H1 (cell line): ENCODE results near the gene C6orf62. TPM values are rescaled to one million over a fixed set of nuclear protein-coding genes. Genes with fewer than 3 reads are reported as not detected.
A peak's percentile ranks its signal among the peaks of the same experiment; 100 is the strongest.

Experiments used
- CTCF ChIA-PET: fragments of 300-600 bp; sonication (Branson Sonifier 250); formaldehyde crosslinking; loops from one replicate; lab custom pipeline; 2021; ENCODE audit not compliant: partially characterized antibody; lab: Charles Lee
- POLR2A ChIA-PET: fragments of 300-600 bp; sonication (Branson Sonifier 250); formaldehyde crosslinking; loops from one replicate; lab custom pipeline; 2021; ENCODE audit warnings: inconsistent platforms; ENCODE audit not compliant: partially characterized antibody; lab: Charles Lee
- DNase-seq, 2 experiments: peaks; one replicate each; pipeline versions ENCODE4 v3.0.0 to v3.0.0-alpha.2; 2010 to 2022; ENCODE audit warnings: low spot score in 2 of 2, low read depth in 1 of 2, mixed read lengths in 1 of 2
- FAIRE-seq: peaks from 2 replicates; lab custom pipeline; 2011; peaks lifted over from hg19 to GRCh38; lab: Jason Lieb, UNC
- H2AFZ ChIP-seq: 2 replicates; pipeline ENCODE4 v1.8.1; 2012; ENCODE audit warnings: low read length, inconsistent platforms
- H2AK5ac ChIP-seq: 2 replicates; pipeline ENCODE4 v1.6.1; 2013; ENCODE audit warnings: low read depth, low read length
- H2BK120ac ChIP-seq: replicated peaks from 2 replicates; pipeline ENCODE3; 2013; ENCODE audit warnings: low read depth, low read length, inconsistent platforms
- H2BK12ac ChIP-seq: 2 replicates; pipeline ENCODE4 v1.6.1; 2013; ENCODE audit warnings: low read depth, low read length
- H2BK15ac ChIP-seq: 2 replicates; pipeline ENCODE4 v1.6.1; 2013; ENCODE audit warnings: low read length
- H2BK20ac ChIP-seq: 2 replicates; pipeline ENCODE4 v1.6.1; 2013; ENCODE audit warnings: low read length
- H2BK5ac ChIP-seq: 2 replicates; pipeline ENCODE4 v1.6.1; 2013; ENCODE audit warnings: low read depth, low read length
- H3K14ac ChIP-seq: 2 replicates; pipeline ENCODE4 v1.6.1; 2013; ENCODE audit warnings: inconsistent platforms; ENCODE audit not compliant: insufficient read length
- H3K18ac ChIP-seq: 2 replicates; pipeline ENCODE4 v1.6.1; 2013; ENCODE audit warnings: low read length; ENCODE audit errors: extremely low read depth
- H3K23ac ChIP-seq: 2 replicates; pipeline ENCODE4 v1.6.1; 2013; ENCODE audit warnings: inconsistent platforms; ENCODE audit not compliant: insufficient read length
- H3K23me2 ChIP-seq: 2 replicates; pipeline ENCODE4 v1.6.1; 2013; ENCODE audit warnings: low read depth, low read length
- H3K27ac ChIP-seq: 2 replicates; pipeline ENCODE4 v1.6.1; 2011; ENCODE audit warnings: low read depth, low read length, inconsistent platforms
- H3K27me3 ChIP-seq, 4 experiments: replicated peaks in 1 of 4; 1 replicate in 1 of 4; 2 replicates in 3 of 4; pipeline versions ENCODE4 v1.6.1 to v1.8.1; 2011 to 2013; ENCODE audit warnings: low read length in 3 of 4, mild to moderate bottlenecking in 3 of 4, inconsistent platforms in 2 of 4, mixed read lengths in 2 of 4, moderate library complexity in 1 of 4; ENCODE audit not compliant: control insufficient read depth in 3 of 4, insufficient read depth in 3 of 4; ENCODE audit errors: extremely low read depth in 1 of 4
- H3K36me3 ChIP-seq, 4 experiments: 2 replicates each; pipeline versions ENCODE4 v1.6.1 to v1.8.1; 2011 to 2013; ENCODE audit warnings: mild to moderate bottlenecking in 4 of 4, low read length in 3 of 4, moderate library complexity in 2 of 4, control low read depth in 1 of 4, inconsistent platforms in 1 of 4; ENCODE audit not compliant: insufficient read depth in 4 of 4, control insufficient read depth in 2 of 4
- H3K4ac ChIP-seq: replicated peaks from 2 replicates; pipeline ENCODE3; 2013; ENCODE audit warnings: low read length, low read depth, mixed read lengths, inconsistent platforms; ENCODE audit not compliant: insufficient read length
- H3K4me1 ChIP-seq, 4 experiments: replicated peaks in 1 of 4; 1 replicate in 1 of 4; 2 replicates in 3 of 4; pipeline versions ENCODE4 v1.6.1 to v1.8.1; 2011 to 2013; ENCODE audit warnings: low read length in 3 of 4, inconsistent platforms in 2 of 4, mixed read lengths in 1 of 4; ENCODE audit not compliant: insufficient read depth in 4 of 4, control insufficient read depth in 3 of 4
- H3K4me2 ChIP-seq, 2 experiments: 2 replicates each; pipeline versions ENCODE4 v1.6.1 to v1.8.1; 2011 to 2013; ENCODE audit warnings: low read depth in 2 of 2, low read length in 2 of 2, control low read depth in 1 of 2, inconsistent platforms in 1 of 2, mild to moderate bottlenecking in 1 of 2; ENCODE audit not compliant: insufficient read depth in 1 of 2
- H3K4me3 ChIP-seq, 4 experiments: fragments of 200-600, 300-600 bp in 1 of 4; sonication (generic), shearing (Covaris generic), sonication (Bioruptor Twin) in 1 of 4; 2 replicates each; pipeline versions ENCODE4 v1.5.1 to v1.8.1; 2011 to 2016; ENCODE audit warnings: low read length in 4 of 4, low read depth in 3 of 4, control low read depth in 2 of 4, inconsistent platforms in 2 of 4, mild to moderate bottlenecking in 2 of 4, mixed read lengths in 1 of 4, moderate library complexity in 1 of 4; ENCODE audit not compliant: insufficient read depth in 2 of 4; ENCODE audit errors: extremely low read depth in 1 of 4
- H3K56ac ChIP-seq: replicated peaks from 2 replicates; pipeline ENCODE3; 2013; ENCODE audit warnings: low read depth, mild to moderate bottlenecking, mixed read lengths, low read length, inconsistent platforms; ENCODE audit not compliant: insufficient read length
- H3K79me1 ChIP-seq: 2 replicates; pipeline ENCODE4 v1.6.1; 2013; ENCODE audit warnings: low read depth, low read length, control low read depth
- H3K79me2 ChIP-seq, 2 experiments: 2 replicates each; pipeline versions ENCODE4 v1.6.1 to v1.8.1; 2012 to 2013; ENCODE audit warnings: low read length in 2 of 2, mild to moderate bottlenecking in 2 of 2, inconsistent platforms in 1 of 2; ENCODE audit not compliant: insufficient read depth in 2 of 2, control insufficient read depth in 1 of 2
- H3K9ac ChIP-seq, 4 experiments: replicated peaks in 1 of 4; 1 replicate in 1 of 4; 2 replicates in 3 of 4; pipeline versions ENCODE4 v1.6.1 to v1.8.1; 2011 to 2013; ENCODE audit warnings: low read depth in 3 of 4, low read length in 3 of 4, control low read depth in 2 of 4, mild to moderate bottlenecking in 2 of 4, moderate library complexity in 2 of 4, inconsistent platforms in 1 of 4; ENCODE audit errors: extremely low read depth in 1 of 4
- H3K9me3 ChIP-seq, 2 experiments: 2 replicates each; pipeline versions ENCODE4 v1.6.1 to v1.8.1; 2012 to 2013; ENCODE audit warnings: mild to moderate bottlenecking in 2 of 2, moderate library complexity in 2 of 2, control low read depth in 1 of 2, inconsistent platforms in 1 of 2, low read depth in 1 of 2, low read length in 1 of 2, mixed read lengths in 1 of 2; ENCODE audit not compliant: insufficient read depth in 2 of 2
- H4K20me1 ChIP-seq, 2 experiments: replicated peaks in 1 of 2; 2 replicates each; pipeline versions ENCODE3 to v1.8.1; 2011 to 2013; ENCODE audit warnings: inconsistent platforms in 2 of 2, low read length in 2 of 2, mild to moderate bottlenecking in 1 of 2; ENCODE audit not compliant: insufficient read depth in 2 of 2, control insufficient read depth in 1 of 2
- H4K5ac ChIP-seq: 2 replicates; pipeline ENCODE4 v1.6.1; 2013; ENCODE audit warnings: low read length, low read depth, mixed read lengths, inconsistent platforms; ENCODE audit not compliant: insufficient read length
- H4K8ac ChIP-seq: 2 replicates; pipeline ENCODE4 v1.8.0; 2013; ENCODE audit warnings: mild to moderate bottlenecking, moderate library complexity, low read length, inconsistent platforms; ENCODE audit not compliant: insufficient read depth; ENCODE audit errors: extremely low read depth
- H4K91ac ChIP-seq: replicated peaks from 2 replicates; pipeline ENCODE3; 2013; ENCODE audit warnings: low read length, mixed read lengths, inconsistent platforms; ENCODE audit not compliant: insufficient read length
- POLR2A ChIP-seq, 2 experiments: IDR thresholded peaks; 1 replicate in 1 of 2; 2 replicates in 1 of 2; pipeline ENCODE4 v1.6.1; 2011; ENCODE audit warnings: low read depth in 2 of 2, low read length in 2 of 2, mild to moderate bottlenecking in 2 of 2; ENCODE audit errors: control extremely low read depth in 1 of 2
- POLR2AphosphoS5 ChIP-seq: IDR thresholded peaks from 2 replicates; pipeline ENCODE4 v1.6.1; 2011; ENCODE audit warnings: low read depth, low read length
- WGBS, 2 experiments: shearing (Covaris generic) in 1 of 2; methylation state at CpG; one replicate each; pipeline versions ENCODE4 v1.1.6 to v1.1.7; 2013 to 2015; ENCODE audit warnings: low lambda C conversion rate in 2 of 2, mixed read lengths in 2 of 2, inconsistent platforms in 1 of 2, low coverage in 1 of 2, missing lambda C conversion rate in 1 of 2; ENCODE audit not compliant: insufficient replicate concordance in 2 of 2, insufficient coverage in 1 of 2, insufficient read length in 1 of 2; ENCODE audit errors: extremely low coverage in 1 of 2, missing lambda C conversion rate in 1 of 2; 5-methylcytosine and 5-hydroxymethylcytosine counted together
- polyA plus RNA-seq, 7 experiments: library from polyadenylated mRNA; depleted of rRNA in 3 of 7; stranded (reverse) in 5 of 7; unstranded in 2 of 7; fragments of >200 nt in 5 of 7; fragments of 200-250 nt in 2 of 7; gene quantifications; 1 replicate in 5 of 7; 2 replicates in 1 of 7; 4 replicates in 1 of 7; pipeline versions ENCODE4 v1.2.1 to v1.2.3, GENCODE V29; 2011 to 2013; ENCODE audit warnings: missing spikeins in 2 of 7, mixed read lengths in 2 of 7
- total RNA-seq: library from RNA; stranded (reverse); fragmentation: NEBNext Ultra II Directional; extraction: Animal tissue kit (Norgen Biotek cat#: 25700); gene quantifications from 2 replicates; pipeline ENCODE4 v1.2.1, GENCODE V29; 2021
- TF ChIP-seq, protein P1 (sequence below): IDR thresholded peaks from 2 replicates; pipeline ENCODE4 v1.6.1; 2012; ENCODE audit warnings: inconsistent platforms

Gene C6orf62
- total and polyA plus RNA-seq, 2 of the 8 experiments (the other 6 are each of a cell fraction or from before 2014, with no cell fraction given) = 25.6 to 101 TPM

GRCh38 chr6:24709014-24709711 is 9.8 kb downstream of the C6orf62 start:
- Histone ChIP-seq H3K4me3 (no peak overlapping the region), H3K4ac (no peak overlapping the region), H3K27ac (no peak overlapping the region), H3K9me3 (no peaks in the 10 kb centered on the region), H3K23me2 (no peaks in the 10 kb centered on the region), H3K18ac (no peak overlapping the region), H3K23ac (no peak overlapping the region), H2BK120ac (no peak overlapping the region), H3K27me3 (no peaks in the 10 kb centered on the region), H2BK20ac (no peak overlapping the region), H4K20me1 (peaks cover 0 to 10% of the 10 kb centered on the region in 2 experiments), H2BK12ac (no peak overlapping the region), H2AK5ac (no peak overlapping the region), H3K56ac (no peak overlapping the region), H4K5ac (no peak overlapping the region), H2BK5ac (no peak overlapping the region), H3K4me1 (no peaks in the 10 kb centered on the region), H4K91ac (no peak overlapping the region), H3K36me3 (peaks cover 29 to 100% (median 77%) of the 10 kb centered on the region in 4 experiments), H3K9ac (no peak overlapping the region), H2BK15ac (no peak overlapping the region), H3K14ac (no peak overlapping the region), H3K79me2 (peaks cover 0 to 36% of the 10 kb centered on the region in 2 experiments; a peak in 2 of 4 replicates), H3K4me2 (no peak overlapping the region), H2AFZ (no peak overlapping the region), H3K79me1 (no peaks in the 10 kb centered on the region), H4K8ac (no peak overlapping the region)
- DNase-seq = no peak
- 94% methylated on average over 4 of the region's 4 CpGs; no CpG with 5 or more reads in 1 of the 2 experiments for WGBS, 2 experiments
- CTCF ChIA-PET = interaction anchor here (0.9 to 1.4 kb wide), 4 partner anchors 92 to 296 kb away, joined by 3 to 4 read pairs (median 3); no protein-coding TSS in a partner anchor
- TF ChIP-seq POLR2A (IDR thresholded peaks at IDR 0.05; ENCODE audit: control extremely low read depth in 1 of 2, low read depth in 2 of 2, low read length in 2 of 2) (peak in 1 of 2 experiments; percentile 53; a peak in 1 of 3 replicates), POLR2AphosphoS5 (peak; percentile 40; the same call in 1 of the 2 replicates)
- TF ChIP-seq, protein P1, sequence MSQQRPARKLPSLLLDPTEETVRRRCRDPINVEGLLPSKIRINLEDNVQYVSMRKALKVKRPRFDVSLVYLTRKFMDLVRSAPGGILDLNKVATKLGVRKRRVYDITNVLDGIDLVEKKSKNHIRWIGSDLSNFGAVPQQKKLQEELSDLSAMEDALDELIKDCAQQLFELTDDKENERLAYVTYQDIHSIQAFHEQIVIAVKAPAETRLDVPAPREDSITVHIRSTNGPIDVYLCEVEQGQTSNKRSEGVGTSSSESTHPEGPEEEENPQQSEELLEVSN = no peak
- FAIRE-seq = no peak
- POLR2A ChIA-PET = interaction anchor here (0.6 to 3.2 kb wide), 9 partner anchors 9 to 553 kb away, joined by 3 to 19 read pairs (median 4); partner anchors contain the start of gene C6orf62
